A673 (cell line): ENCODE measurements around the gene KLF3.

Experiments
- EZH2 ChIP-seq: fragments of 200-600 bp; sonication (generic); IDR thresholded peaks from 2 replicates; pipeline ENCODE4 v1.6.1; 2017; ENCODE audit warnings: borderline replicate concordance, low read depth, mild to moderate bottlenecking, mixed read lengths, antibody characterized with exemption, low read length; ENCODE audit not compliant: poor library complexity, severe bottlenecking
- TF ChIP-seq, protein P1 (sequence below): fragments of 300-800, 200-600 bp; sonication (generic); conservative IDR thresholded peaks from 2 replicates; pipeline ENCODE4 v1.5.1; 2017; ENCODE audit warnings: low read depth, mild to moderate bottlenecking, antibody characterized with exemption, low read length, moderate library complexity, mixed read lengths

DNA sequence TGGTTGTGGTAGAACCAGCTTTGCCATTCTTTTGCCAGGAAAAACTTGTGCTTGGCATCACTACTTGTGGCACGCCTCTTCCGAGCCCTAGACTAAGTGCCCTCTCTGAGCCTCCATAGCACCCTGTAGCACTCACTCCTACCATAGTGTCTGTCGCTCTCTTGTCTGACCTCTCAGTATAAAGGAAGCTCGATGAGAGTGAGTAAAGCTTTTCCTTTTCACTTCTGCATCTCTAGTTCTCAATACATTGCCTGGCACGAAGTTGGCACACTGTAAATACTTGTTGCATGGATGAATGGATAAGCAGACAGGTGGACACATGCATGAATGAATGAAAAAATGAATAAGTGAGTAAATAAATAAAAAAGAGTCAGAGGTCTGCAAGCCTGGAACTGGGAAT, 70.4 kb downstream of the KLF3 start:
- TF ChIP-seq, protein P1, sequence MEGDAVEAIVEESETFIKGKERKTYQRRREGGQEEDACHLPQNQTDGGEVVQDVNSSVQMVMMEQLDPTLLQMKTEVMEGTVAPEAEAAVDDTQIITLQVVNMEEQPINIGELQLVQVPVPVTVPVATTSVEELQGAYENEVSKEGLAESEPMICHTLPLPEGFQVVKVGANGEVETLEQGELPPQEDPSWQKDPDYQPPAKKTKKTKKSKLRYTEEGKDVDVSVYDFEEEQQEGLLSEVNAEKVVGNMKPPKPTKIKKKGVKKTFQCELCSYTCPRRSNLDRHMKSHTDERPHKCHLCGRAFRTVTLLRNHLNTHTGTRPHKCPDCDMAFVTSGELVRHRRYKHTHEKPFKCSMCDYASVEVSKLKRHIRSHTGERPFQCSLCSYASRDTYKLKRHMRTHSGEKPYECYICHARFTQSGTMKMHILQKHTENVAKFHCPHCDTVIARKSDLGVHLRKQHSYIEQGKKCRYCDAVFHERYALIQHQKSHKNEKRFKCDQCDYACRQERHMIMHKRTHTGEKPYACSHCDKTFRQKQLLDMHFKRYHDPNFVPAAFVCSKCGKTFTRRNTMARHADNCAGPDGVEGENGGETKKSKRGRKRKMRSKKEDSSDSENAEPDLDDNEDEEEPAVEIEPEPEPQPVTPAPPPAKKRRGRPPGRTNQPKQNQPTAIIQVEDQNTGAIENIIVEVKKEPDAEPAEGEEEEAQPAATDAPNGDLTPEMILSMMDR = no peak
- TF ChIP-seq EZH2 = no peak
